NCI-H82 (cell line): ENCODE data around the gene C2orf81.
"Not testable (repeated sequence)": the region's sequence is repeated elsewhere in the genome, so short reads cannot be mapped to it uniquely, and the experiment has no call there.

Experiments
- DNase-seq: peaks from one replicate; lab custom pipeline; 2025; lab: John Stamatoyannopoulos, UW

The C2orf81 gene

GRCh38 chr2:74442483-74443297 lies 21.3 kb upstream of the C2orf81 start:
- not testable (repeated sequence) for DNase-seq

DNA sequence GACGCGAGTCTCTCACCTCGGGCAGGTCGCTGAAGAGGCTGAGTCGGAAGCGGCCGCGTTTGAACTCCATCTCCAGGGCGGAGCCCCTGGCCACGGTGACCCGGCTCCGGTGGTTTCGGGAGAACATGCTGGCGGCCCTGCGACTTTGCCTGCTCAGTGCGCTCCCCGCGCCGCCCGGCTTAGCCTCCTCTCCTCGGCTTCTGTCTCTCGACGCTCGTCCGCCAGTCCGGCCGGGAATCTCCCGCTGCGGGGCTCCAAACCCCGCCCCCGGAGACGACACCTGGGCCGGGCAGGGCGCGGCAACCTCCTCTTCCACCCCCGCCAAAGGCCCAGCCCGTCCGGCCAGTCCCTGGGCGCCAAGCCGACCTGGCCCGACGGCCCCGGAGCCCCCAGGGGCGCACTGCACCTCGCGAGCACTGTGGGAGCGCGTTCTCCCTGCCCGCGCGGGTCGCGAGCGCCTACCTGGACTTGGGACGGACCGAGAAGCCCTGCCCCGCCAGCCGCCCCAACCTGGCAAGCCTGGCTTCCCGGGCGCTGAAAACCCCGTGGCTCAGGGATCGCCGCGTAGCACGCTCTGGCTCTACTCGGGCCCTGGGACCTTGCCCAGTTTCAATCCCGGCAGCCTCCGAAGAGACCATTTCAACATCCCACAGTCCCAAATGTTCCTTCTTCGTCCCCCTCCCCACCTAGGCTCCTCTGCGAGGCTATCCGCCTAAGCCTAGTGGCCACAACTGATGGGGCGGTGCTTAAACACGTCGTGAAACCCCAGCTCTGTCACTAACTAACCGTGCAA lies 20.5 kb upstream of the C2orf81 start, which contains the start of gene RTKN:
Gene RTKN, minus strand, starts transcription at position 248 of the 793 bp plus-strand sequence. Its CDS starts 121 bp downstream, at position 127.
- DNase-seq, result no peak

GRCh38 chr2:74441170-74441689 lies 19.8 kb upstream of the C2orf81 start:
- no peak for DNase-seq

GRCh38 chr2:74440378-74441169 lies 19.2 kb upstream of the C2orf81 start:
- peak; percentile 94 for DNase-seq

GRCh38 chr2:74439803-74440377 lies 18.5 kb upstream of the C2orf81 start:
- no peak for DNase-seq

DNA sequence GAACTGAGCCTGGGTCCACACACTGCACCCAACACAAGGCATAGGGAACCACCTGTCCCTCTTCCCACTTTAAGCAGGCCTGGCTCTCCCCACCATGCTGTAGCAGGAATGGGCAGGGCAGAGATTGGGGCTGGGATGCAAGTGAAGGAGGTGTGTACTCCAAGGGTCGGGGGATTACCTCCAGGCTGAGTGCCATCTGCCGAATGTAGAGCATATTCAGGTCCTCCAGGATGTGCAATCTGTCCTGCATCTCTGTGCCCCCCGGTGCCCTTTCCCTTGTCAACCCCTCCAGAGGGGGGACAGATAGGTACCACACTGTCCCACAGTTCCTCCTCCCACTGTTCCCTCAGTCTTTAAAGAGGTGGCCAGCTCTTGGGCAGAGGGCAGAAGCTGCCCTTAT lies 18.0 kb upstream of the C2orf81 start:
- DNase-seq, result peak; percentile 93

DNA sequence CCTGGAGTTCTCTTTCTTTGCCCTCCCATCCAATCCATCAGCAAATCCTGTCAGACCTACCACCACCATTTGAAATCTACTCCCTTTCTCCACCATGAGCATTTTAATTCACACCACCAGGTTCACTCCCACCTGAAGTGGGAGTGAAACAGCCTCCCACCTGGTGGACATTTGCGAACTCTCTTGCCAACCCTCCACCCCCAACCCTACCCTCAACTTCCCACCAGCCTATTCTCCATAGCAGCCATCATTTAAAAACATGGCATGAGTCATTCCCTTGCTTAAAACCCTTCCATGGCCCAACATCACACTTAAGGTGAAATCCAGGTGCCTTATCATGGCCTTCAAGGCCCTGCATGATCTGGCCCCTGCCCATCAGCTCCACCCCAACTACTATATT lies 16.8 kb upstream of the C2orf81 start:
- DNase-seq, result no peak

DNA sequence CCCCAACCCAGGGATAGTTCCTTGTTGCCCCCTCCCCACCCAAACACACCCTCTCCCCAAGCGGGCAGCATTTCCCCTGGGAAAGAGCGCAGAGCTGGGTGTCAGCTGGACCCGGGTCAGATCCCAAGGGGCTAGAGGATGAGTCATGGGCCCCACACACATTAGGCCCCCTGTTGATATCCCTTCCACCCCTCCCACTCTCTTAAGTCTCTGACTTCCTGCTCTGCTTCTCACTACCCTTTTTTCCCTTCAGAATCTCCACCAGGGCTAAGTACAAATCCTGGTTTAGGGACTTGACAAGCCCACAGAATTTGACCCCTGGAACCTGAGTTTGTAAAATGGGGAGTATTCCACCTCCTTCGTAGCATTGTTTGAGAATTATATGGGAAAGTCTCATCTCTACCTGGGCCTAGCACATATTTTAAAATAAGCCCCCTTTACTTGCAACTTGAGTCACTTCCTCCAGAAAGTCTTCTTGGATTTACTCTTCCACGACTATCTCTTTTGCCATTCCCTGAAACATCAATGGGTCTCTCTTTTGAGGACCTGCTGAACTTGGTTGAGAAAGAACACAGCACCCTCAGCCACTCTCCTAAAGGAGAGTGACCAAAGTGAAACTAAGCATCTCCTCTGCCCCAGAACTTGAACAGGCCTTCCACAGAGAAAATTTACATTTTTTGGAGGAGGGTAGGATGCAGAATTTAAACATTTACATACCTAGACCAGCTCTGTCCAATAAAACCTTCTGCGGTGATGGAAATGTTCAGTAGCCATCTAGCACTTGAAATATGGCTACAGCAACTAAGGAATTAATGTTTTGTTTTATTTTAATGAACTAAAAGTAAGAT lies 15.7 kb upstream of the C2orf81 start:
- DNase-seq, result no peak

- no peak for DNase-seq
These were observed 14.8 kb upstream of the C2orf81 start for GRCh38 chr2:74436111-74436805.

DNA sequence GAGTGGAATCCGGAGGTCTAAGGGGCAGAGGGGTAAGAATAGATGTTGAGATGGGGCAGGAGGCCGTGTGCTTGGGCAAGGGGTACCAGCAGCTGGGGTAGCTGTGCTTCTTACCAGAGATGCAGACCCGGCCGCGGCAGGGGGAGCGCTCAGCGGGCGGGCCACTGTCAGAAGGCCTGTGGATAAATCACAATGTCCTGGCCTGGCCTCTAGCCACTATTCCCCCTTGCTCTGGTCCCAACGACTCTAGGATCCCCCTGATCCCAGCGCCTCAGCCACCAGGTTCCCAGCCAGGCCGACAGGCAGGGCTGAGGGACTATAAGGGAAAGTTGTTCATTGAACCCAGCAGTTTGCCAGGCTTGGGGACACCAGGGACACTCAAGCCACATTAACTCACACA lies 9.1 kb upstream of the C2orf81 start:
- no peak for DNase-seq

- DNase-seq, result no peak
These were observed 8.3 kb upstream of the C2orf81 start for GRCh38 chr2:74429487-74430451.

DNA sequence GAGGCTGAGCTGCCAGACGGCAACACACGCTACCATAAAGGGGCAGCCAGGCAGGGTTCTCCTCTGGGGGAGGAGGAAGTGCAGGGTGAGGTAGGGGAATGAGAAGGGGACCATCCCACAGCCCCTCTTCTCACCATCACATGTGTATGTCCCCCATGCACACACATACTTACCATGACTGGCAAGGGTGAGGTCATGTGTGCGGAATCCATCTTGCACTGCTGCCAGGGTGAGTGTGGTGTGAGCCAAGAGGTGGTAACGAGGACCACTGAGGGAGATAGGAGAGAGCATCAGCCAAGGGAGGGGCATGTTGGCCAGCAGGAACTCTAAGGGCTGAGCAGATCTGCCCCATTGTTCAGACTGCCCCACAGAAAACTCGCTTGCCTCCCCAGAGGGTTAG lies 7.3 kb upstream of the C2orf81 start:
- no peak for DNase-seq

GRCh38 chr2:74427551-74427950 lies 6.1 kb upstream of the C2orf81 start:
- DNase-seq, result no peak

DNA sequence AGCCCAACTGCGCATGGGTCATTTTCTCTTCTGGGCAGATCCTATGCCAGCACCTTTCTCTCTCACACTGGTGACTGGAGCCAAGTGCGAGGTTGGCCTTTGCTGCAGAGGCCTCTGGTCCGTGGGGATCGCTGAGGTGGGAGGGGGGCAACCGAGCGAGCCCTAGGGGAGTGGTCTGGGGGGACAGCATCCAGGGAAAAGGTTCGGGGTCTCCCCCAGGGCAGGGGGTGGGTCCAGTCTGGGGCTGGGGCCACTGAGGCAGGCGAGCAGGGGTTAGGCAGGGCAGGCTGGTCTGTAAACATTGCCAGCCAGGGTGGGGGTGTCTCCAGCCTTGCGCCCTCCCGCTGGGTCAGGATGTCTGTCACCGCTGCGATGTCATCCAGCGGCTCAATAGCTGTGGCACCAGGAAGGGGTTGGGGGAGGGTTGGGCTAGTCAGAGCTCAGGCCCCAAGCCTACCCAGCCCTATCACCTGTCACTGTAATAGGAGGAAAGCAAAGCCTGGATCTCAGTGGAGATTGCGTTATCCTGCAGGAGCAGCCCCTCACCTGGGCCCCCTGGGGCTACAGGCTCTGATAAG lies 4.9 kb upstream of the C2orf81 start:
- DNase-seq, result no peak

DNA sequence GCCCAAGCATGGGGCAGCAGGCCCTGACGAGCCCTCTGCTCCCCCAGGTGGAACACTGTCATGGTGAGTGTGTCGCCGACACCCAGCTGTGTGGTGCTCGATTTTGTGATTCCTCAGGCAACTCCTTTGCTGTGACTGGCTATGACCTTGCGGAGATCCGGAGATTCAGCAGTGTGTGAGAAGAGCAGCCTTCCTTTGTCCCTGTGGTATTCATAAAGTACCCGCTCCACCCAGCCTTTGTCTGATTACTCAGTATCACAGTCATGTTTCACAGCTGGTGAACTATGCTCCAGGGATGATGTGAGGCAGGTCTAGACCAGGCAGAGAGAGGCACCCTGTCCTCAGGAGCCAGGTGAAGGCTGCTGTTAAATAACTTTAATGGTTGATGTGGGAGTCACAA lies 4.1 kb upstream of the C2orf81 start:
- no peak for DNase-seq

GRCh38 chr2:74424995-74425406 lies 3.6 kb upstream of the C2orf81 start:
- no peak for DNase-seq

- DNase-seq, result no peak
These were observed 2.9 kb upstream of the C2orf81 start for GRCh38 chr2:74424139-74424992.
